K562 (cell line): ENCODE data around the gene FARSA. TPM values are rescaled to one million over a fixed set of nuclear protein-coding genes. Genes with fewer than 3 reads are reported as not detected.

Experiments used
- ARID4B ChIP-seq: sonication (generic); formaldehyde crosslinking; IDR thresholded peaks from 2 replicates; pipeline ENCODE4 v1.8.0; 2022; ENCODE audit warnings: mild to moderate bottlenecking, missing genetic modification reagents
- CREB1 ChIP-seq, 2 experiments: sonication (generic) in 1 of 2; formaldehyde crosslinking in 1 of 2; IDR thresholded peaks; 2 replicates each; pipeline versions ENCODE4 v1.6.1 to v1.8.0; 2012 to 2022; ENCODE audit warnings: inconsistent platforms in 1 of 2, mild to moderate bottlenecking in 1 of 2, missing genetic modification reagents in 1 of 2, moderate library complexity in 1 of 2
- FOXJ2 ChIP-seq: fragments of 200-800 bp; sonication (Bioruptor generic); IDR thresholded peaks from 2 replicates; pipeline ENCODE4 v1.6.1; 2016; ENCODE audit warnings: missing genetic modification characterization, missing compliant biosample characterization
- GTF3C2 ChIP-seq: IDR thresholded peaks from 3 replicates; pipeline ENCODE4 v1.6.1; 2011; ENCODE audit warnings: borderline replicate concordance, mild to moderate bottlenecking, moderate library complexity; ENCODE audit not compliant: insufficient read length; ENCODE audit errors: extremely low read depth
- MYNN ChIP-seq, 2 experiments: sonication (generic); formaldehyde crosslinking in 1 of 2; IDR thresholded peaks; 2 replicates each; pipeline versions ENCODE4 v1.5.0 to v1.6.1; 2016 to 2020; ENCODE audit warnings: antibody characterized with exemption in 1 of 2, missing genetic modification reagents in 1 of 2
- SAP30 ChIP-seq: fragments of 200-600 bp; sonication (generic); IDR thresholded peaks from 2 replicates; pipeline ENCODE4 v1.6.1; 2012; ENCODE audit warnings: borderline replicate concordance, low read depth, mild to moderate bottlenecking, moderate library complexity, low read length, control low read depth, inconsistent platforms; ENCODE audit not compliant: insufficient read depth, poor library complexity, severe bottlenecking
- TAF1 ChIP-seq: IDR thresholded peaks from 2 replicates; pipeline ENCODE4 v1.6.1; 2011; ENCODE audit warnings: mild to moderate bottlenecking, low read length, moderate library complexity; ENCODE audit not compliant: insufficient read depth, control insufficient read depth, severe bottlenecking; ENCODE audit errors: extremely low read depth
- ZNF511 ChIP-seq: sonication (generic); formaldehyde crosslinking; IDR thresholded peaks from 2 replicates; pipeline ENCODE4 v1.8.0; 2022; ENCODE audit warnings: mild to moderate bottlenecking, missing genetic modification reagents
- polyA plus RNA-seq, 8 experiments: library from polyadenylated mRNA; depleted of rRNA in 4 of 8; stranded (reverse) in 5 of 8; unstranded in 3 of 8; fragments of >200 nt; fragmentation: Nextera tagmentation in 2 of 8; fragmentation: Illumina TruSeq in 1 of 8; extraction: Ambion mirVana in 2 of 8; extraction: Trizol in 1 of 8; gene quantifications; 2 replicates each; pipeline versions ENCODE4 v1.2.1 to v1.2.3, GENCODE V29; 2011 to 2014; ENCODE audit warnings: inconsistent platforms in 1 of 8, missing spikeins in 1 of 8
- total RNA-seq, 7 experiments: library from RNA; depleted of rRNA in 6 of 7; stranded (reverse); fragments of >200 nt in 6 of 7; fragmentation: Illumina TruSeq in 2 of 7; extraction: Trizol in 2 of 7; gene quantifications; 2 replicates each; pipeline versions ENCODE4 v1.2.1 to v1.2.3, GENCODE V29; 2011 to 2021; ENCODE audit warnings: low replicate concordance in 1 of 7
- TF ChIP-seq, protein P1 (sequence below): sonication (generic); formaldehyde crosslinking; IDR thresholded peaks from 2 replicates; pipeline ENCODE4 v1.8.1; 2023; ENCODE audit warnings: mild to moderate bottlenecking, missing genetic modification reagents
- TF ChIP-seq, protein P2 (sequence below): fragments of 450-650 bp; IDR thresholded peaks from 2 replicates; pipeline ENCODE4 v1.6.1; 2018; ENCODE audit warnings: mild to moderate bottlenecking, low read depth; ENCODE audit not compliant: partially characterized antibody

FARSA gene
- total and polyA plus RNA-seq, 9 of the 15 experiments (the other 6 are each of a cell fraction or from before 2014, with no cell fraction given): 25.2 to 237 (median 89.6) TPM

GRCh38 chr19:12932392-12933286 is 872 bp downstream of the FARSA start (continued):
- TF ChIP-seq, protein P1, sequence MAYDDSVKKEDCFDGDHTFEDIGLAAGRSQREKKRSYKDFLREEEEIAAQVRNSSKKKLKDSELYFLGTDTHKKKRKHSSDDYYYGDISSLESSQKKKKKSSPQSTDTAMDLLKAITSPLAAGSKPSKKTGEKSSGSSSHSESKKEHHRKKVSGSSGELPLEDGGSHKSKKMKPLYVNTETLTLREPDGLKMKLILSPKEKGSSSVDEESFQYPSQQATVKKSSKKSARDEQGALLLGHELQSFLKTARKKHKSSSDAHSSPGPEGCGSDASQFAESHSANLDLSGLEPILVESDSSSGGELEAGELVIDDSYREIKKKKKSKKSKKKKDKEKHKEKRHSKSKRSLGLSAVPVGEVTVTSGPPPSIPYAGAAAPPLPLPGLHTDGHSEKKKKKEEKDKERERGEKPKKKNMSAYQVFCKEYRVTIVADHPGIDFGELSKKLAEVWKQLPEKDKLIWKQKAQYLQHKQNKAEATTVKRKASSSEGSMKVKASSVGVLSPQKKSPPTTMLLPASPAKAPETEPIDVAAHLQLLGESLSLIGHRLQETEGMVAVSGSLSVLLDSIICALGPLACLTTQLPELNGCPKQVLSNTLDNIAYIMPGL (CRISPR knock-in tag): no peak
- TF ChIP-seq FOXJ2 (tag) (no peak), ARID4B (no peak), CREB1 (IDR thresholded peaks at IDR 0.05) (no peak), CREB1 (CRISPR knock-in tag; IDR thresholded peaks at IDR 0.05) (no peak), TAF1 (no peak), ZNF511 (CRISPR knock-in tag) (no peak), GTF3C2 (no peak), SAP30 (no peak), MYNN (IDR thresholded peaks at IDR 0.05) (no peak), MYNN (CRISPR knock-in tag; IDR thresholded peaks at IDR 0.05) (no peak)
- TF ChIP-seq, protein P2, sequence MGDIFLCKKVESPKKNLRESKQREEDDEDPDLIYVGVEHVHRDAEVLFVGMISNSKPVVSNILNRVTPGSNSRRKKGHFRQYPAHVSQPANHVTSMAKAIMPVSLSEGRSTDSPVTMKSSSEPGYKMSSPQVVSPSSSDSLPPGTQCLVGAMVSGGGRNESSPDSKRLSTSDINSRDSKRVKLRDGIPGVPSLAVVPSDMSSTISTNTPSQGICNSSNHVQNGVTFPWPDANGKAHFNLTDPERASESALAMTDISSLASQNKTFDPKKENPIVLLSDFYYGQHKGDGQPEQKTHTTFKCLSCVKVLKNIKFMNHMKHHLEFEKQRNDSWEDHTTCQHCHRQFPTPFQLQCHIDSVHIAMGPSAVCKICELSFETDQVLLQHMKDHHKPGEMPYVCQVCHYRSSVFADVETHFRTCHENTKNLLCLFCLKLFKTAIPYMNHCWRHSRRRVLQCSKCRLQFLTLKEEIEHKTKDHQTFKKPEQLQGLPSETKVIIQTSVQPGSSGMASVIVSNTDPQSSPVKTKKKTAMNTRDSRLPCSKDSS: no peak
